Peyer's patch (tissue), 4 donors: ENCODE data around the gene PMM1.

ENCODE experiments used
- CTCF ChIP-seq, 6 experiments: fragments of 450-650 bp in 4 of 6; fragments of 200-600 bp in 2 of 6; sonication (generic) in 1 of 6; IDR thresholded peaks; one replicate each; pipeline ENCODE4 v1.5.1; 2017 to 2019; ENCODE audit warnings: antibody characterized with exemption in 6 of 6, mild to moderate bottlenecking in 3 of 6, moderate library complexity in 1 of 6
- POLR2A ChIP-seq, 2 donors: fragments of 450-650 bp; IDR thresholded peaks; one replicate each; pipeline ENCODE4 v1.5.1; 2017; ENCODE audit warnings: antibody characterized with exemption in 2 of 2, mild to moderate bottlenecking in 2 of 2, moderate library complexity in 2 of 2

- TF ChIP-seq POLR2A (IDR thresholded peaks at IDR 0.05) (no peak), CTCF (IDR thresholded peaks at IDR 0.05) (no peak)
Measured at GRCh38 chr22:41550952-41551491, 38.6 kb downstream of the PMM1 start.
